ENCODE data around the gene PCNP. TPM values are rescaled to one million over a fixed set of nuclear protein-coding genes. Genes with fewer than 3 reads are reported as not detected.

Gene PCNP
- polyA plus RNA-seq, 1 experiment, result 25.9 TPM

DNA sequence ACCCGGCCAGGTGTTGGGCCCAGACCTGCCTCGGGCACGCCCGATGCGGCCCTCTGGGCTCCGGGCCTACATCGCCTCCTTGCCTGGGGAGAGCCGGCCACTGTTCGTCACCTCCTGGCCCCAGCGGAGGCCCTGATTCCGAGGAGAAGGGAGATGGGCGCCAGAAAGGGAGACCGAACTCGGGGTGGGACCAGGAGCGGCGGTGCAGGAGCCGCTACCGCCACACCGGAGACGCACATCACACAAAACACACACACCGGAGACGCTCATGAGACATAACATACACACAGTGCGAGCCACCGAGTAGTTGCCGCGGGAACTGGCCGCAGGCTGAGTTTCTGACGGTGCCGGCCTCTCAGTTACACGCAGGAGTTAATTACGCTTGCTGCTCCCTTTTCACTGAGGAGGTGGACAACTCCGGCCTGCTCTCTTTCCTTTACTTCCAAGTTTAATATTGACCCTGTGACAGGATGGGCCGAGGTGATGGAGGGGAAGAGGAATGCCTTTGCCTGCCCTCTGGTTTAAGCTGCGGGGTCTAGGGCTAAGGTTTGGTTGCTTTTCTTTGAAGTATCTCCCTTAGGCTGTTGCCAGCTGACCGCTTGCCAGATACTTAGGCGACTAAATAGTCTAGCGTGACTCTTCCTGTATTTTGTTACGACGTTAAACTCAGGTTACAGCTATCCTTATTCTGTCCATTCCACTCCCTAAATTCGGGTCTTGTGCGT is 570 bp downstream of the PCNP start:
- POLR2A ChIA-PET, result interaction anchor here (0.7 kb wide), 1 partner anchor 362 kb away, joined by 7 read pairs; no protein-coding TSS in a partner anchor
- DNase-seq (ENCODE audit: low read depth), result no peak
- TF ChIP-seq CTCF (IDR thresholded peaks at IDR 0.05; ENCODE audit: insufficient read depth, low read depth, low read length), result no peak
- Histone ChIP-seq H3K4me3 (ENCODE audit: low read depth, low read length) (peak overlapping the region; percentile 85), H3K36me3 (ENCODE audit: control insufficient read depth, insufficient read depth, low read length) (peaks cover 2% of the 10 kb centered on the region; the same call in 1 of the 2 replicates), H3K27me3 (ENCODE audit: control insufficient read depth, insufficient read depth, low read length) (no peaks in the 10 kb centered on the region)
- CTCF ChIA-PET, result interaction anchor here (0.6 to 2.4 kb wide), 11 partner anchors 11 to 591 kb away, joined by 3 to 25 read pairs (median 4); partner anchors contain the start of genes TRMT10C and ZBTB11

- ChIA-PET POLR2A (interaction anchor here (0.6 kb wide), 1 partner anchor 1119 kb away, joined by 3 read pairs; no protein-coding TSS in a partner anchor), CTCF (no interaction called here)
- Histone ChIP-seq H3K27me3 (ENCODE audit: control insufficient read depth, insufficient read depth, low read length) (no peaks in the 10 kb centered on the region), H3K4me3 (ENCODE audit: low read depth, low read length) (no peak overlapping the region), H3K36me3 (ENCODE audit: control insufficient read depth, insufficient read depth, low read length) (peaks cover 3% of the 10 kb centered on the region; the same call in 1 of the 2 replicates)
- no peak for DNase-seq (ENCODE audit: low read depth)
- TF ChIP-seq CTCF (IDR thresholded peaks at IDR 0.05; ENCODE audit: insufficient read depth, low read depth, low read length), result no peak
Measured at GRCh38 chr3:101577286-101577685, 3.3 kb downstream of the PCNP start.

GRCh38 chr3:101588616-101589015 is 14.6 kb downstream of the PCNP start:
- no peaks in the 10 kb centered on the region for H3K27me3 ChIP-seq (ENCODE audit: control insufficient read depth, insufficient read depth, low read length)
- ChIA-PET POLR2A (no interaction called here), CTCF (interaction anchor here (1.5 kb wide), 1 partner anchor 15 kb away, joined by 4 read pairs; the partner anchor contains the start of gene PCNP)
- no peak for DNase-seq (ENCODE audit: low read depth)
- H3K36me3 ChIP-seq (ENCODE audit: control insufficient read depth, insufficient read depth, low read length), result peaks cover 3% of the 10 kb centered on the region
- TF ChIP-seq CTCF (IDR thresholded peaks at IDR 0.05; ENCODE audit: insufficient read depth, low read depth, low read length), result no peak
- no peak overlapping the region for H3K4me3 ChIP-seq (ENCODE audit: low read depth, low read length)

DNA sequence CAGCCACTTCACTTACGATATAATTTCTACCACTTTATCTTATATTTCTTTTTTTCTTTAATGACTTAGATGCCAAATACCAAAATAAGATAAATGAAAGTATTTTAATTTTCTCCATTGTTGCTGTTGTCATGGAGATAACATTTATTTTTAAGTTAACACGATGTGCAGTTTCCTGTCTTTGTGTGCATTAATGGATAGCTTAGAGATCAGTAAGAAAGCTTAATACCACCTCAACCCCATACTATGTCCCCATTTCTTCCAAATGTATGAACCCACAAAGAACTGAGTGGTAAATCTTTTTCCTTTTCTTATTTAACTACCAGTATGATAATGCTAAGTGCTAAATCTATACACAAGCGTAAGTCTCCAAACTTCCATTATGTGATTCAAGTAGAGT is 17.1 kb downstream of the PCNP start:
- Histone ChIP-seq H3K36me3 (ENCODE audit: control insufficient read depth, insufficient read depth, low read length) (peaks cover 4% of the 10 kb centered on the region), H3K27me3 (ENCODE audit: control insufficient read depth, insufficient read depth, low read length) (no peaks in the 10 kb centered on the region), H3K4me3 (ENCODE audit: low read depth, low read length) (no peak overlapping the region)
- TF ChIP-seq CTCF (IDR thresholded peaks at IDR 0.05; ENCODE audit: insufficient read depth, low read depth, low read length), result no peak
- CTCF ChIA-PET, result interaction anchor here (1.8 kb wide), 1 partner anchor 17 kb away, joined by 4 read pairs; the partner anchor contains the start of gene PCNP
- no peak for DNase-seq (ENCODE audit: low read depth)
- POLR2A ChIA-PET, result interaction anchor here (0.6 kb wide), 1 partner anchor 1104 kb away, joined by 28 read pairs; no protein-coding TSS in a partner anchor

DNA sequence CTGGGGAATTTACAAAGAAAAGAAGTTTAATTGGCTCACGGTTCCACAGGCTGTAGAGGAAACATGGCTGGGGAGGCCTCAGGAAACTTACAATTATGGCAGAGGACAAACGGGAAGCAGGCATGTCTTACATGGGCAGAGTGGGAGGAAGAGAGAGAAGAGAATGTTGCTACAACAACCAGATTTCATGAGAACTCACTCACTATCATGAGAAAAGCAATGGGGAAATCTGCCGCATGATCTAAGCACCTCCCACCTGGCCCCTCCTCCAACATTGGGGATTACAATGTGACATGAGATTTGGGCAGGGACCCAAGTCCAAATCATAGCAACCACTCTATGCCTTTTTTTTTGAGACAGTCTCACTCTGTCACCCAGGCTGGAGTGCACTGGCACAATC is 28.8 kb downstream of the PCNP start:
- no peaks in the 10 kb centered on the region for H3K27me3 ChIP-seq (ENCODE audit: control insufficient read depth, insufficient read depth, low read length)

More for the DNA sequence above, 28.8 kb downstream of the PCNP start:
- ChIA-PET POLR2A (no interaction called here), CTCF (no interaction called here)
- no peak for DNase-seq (ENCODE audit: low read depth)
- TF ChIP-seq CTCF (IDR thresholded peaks at IDR 0.05; ENCODE audit: insufficient read depth, low read depth, low read length), result no peak
- no peaks in the 10 kb centered on the region for H3K36me3 ChIP-seq (ENCODE audit: control insufficient read depth, insufficient read depth, low read length)
- no peak overlapping the region for H3K4me3 ChIP-seq (ENCODE audit: low read depth, low read length)
